AG04450 (cell line): ENCODE data around the gene SIRPD. TPM values are rescaled to one million over a fixed set of nuclear protein-coding genes. Genes with fewer than 3 reads are reported as not detected.

Experiments
- CTCF ChIA-PET: fragments of 300-600, 350-600 bp; formaldehyde crosslinking; extraction: SDS; loops from one replicate; lab custom pipeline; 2022; ENCODE audit warnings: antibody characterized with exemption, inconsistent platforms; lab: Charles Lee
- POLR2A ChIA-PET: fragments of 350-600 bp; formaldehyde crosslinking; extraction: SDS; loops from one replicate; lab custom pipeline; 2021; ENCODE audit warnings: antibody characterized with exemption, inconsistent platforms; lab: Yijun Ruan, JAX
- DNase-seq: peaks from one replicate; pipeline ENCODE4 v3.0.0-alpha.2; 2011; ENCODE audit warnings: low read depth, low spot score
- H3K27ac ChIP-seq: one replicate; pipeline ENCODE4 v1.5.1; 2012; ENCODE audit warnings: low read depth, low read length, control low read depth
- H3K27me3 ChIP-seq: one replicate; pipeline ENCODE4 v1.6.0; 2012; ENCODE audit warnings: low read length; ENCODE audit not compliant: control insufficient read depth, insufficient read depth
- H3K4me3 ChIP-seq: 2 replicates; pipeline ENCODE4 v1.5.1; 2011; ENCODE audit warnings: mild to moderate bottlenecking, low read depth, low read length, control low read depth
- H3K9me3 ChIP-seq: 2 replicates; pipeline ENCODE4 v1.5.1; 2012; ENCODE audit warnings: low read length; ENCODE audit not compliant: control insufficient read depth, insufficient read depth
- polyA plus RNA-seq: library from polyadenylated mRNA; depleted of rRNA; stranded (reverse); fragments of >200 nt; gene quantifications from 2 replicates; pipeline ENCODE4 v1.2.3, GENCODE V29; 2011
- TF ChIP-seq, protein P1 (sequence below): IDR thresholded peaks from 2 replicates; pipeline ENCODE4 v1.5.1; 2011; ENCODE audit warnings: low read depth, low read length, control low read depth, inconsistent platforms

Gene SIRPD
- polyA plus RNA-seq, 1 experiment, result not detected

DNA sequence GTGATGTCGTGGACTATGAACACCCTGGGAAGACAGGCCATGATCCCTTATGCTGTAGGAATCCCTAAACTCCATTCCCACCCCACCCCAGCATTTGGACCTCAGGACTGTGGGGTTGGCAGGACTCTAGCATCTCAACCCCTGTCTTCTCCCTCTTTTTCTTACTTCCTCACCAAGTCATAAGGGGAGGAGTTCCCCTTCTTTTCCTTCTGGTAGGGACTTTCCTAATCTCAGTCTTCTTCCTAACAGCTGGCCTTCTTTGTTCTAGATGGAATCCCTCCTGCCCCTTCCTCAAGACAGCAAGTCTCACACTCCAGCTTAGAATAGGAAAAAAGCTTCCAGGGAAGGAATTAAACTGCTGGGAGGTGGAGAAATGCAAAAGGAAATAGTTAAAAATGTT is 64.0 kb downstream of the SIRPD start:
- Histone ChIP-seq H3K27ac (no peak overlapping the region), H3K4me3 (no peak overlapping the region), H3K9me3 (no peaks in the 10 kb centered on the region), H3K27me3 (peaks cover 21% of the 10 kb centered on the region)
- no peak for DNase-seq
- ChIA-PET POLR2A (no interaction called here), CTCF (interaction anchor here (2.8 kb wide), 1 partner anchor 10 kb away, joined by 23 read pairs; no protein-coding TSS in a partner anchor)
- TF ChIP-seq, protein P1, sequence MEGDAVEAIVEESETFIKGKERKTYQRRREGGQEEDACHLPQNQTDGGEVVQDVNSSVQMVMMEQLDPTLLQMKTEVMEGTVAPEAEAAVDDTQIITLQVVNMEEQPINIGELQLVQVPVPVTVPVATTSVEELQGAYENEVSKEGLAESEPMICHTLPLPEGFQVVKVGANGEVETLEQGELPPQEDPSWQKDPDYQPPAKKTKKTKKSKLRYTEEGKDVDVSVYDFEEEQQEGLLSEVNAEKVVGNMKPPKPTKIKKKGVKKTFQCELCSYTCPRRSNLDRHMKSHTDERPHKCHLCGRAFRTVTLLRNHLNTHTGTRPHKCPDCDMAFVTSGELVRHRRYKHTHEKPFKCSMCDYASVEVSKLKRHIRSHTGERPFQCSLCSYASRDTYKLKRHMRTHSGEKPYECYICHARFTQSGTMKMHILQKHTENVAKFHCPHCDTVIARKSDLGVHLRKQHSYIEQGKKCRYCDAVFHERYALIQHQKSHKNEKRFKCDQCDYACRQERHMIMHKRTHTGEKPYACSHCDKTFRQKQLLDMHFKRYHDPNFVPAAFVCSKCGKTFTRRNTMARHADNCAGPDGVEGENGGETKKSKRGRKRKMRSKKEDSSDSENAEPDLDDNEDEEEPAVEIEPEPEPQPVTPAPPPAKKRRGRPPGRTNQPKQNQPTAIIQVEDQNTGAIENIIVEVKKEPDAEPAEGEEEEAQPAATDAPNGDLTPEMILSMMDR, result no peak

DNA sequence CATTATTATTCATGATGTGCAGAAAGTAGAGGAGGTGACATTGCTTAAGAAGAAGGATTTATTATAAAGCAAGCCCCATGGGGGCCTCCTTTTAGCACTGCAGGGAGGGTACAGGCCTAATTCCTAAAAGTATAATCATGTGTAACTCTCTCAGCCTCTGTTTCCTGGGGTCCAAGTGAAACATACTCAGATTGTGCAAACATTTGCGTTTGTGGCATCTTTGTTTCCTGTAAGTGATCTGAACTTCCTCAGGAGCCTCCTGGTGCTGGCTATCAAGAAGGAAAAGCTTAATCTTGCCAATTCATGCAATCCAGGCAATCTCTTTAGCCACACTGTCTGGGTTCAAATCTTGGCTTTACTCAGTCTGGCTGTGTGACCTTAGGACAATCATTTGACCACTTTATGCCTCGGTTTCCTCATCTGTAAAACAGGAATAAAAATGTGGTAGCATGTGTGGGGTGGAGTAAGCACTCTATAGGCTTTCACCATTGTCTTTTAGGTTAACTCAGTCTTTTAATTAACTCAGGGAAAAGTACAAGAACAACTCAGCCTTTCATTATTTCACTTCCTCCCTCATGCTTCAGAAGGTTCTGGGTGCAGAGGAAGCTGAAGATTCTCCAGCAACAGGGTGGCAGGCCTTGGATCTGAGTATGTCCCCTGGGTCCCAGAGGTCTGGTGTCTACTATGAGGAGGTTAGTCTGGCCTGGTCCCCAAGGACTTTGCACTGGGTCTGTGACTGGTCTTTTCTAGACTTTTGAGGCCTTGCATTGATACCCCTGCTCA is 65.5 kb downstream of the SIRPD start:
- ChIA-PET POLR2A (no interaction called here), CTCF (interaction anchor here (2.8 kb wide), 1 partner anchor 12 kb away, joined by 23 read pairs; no protein-coding TSS in a partner anchor)
- Histone ChIP-seq H3K27ac (no peak overlapping the region), H3K9me3 (no peaks in the 10 kb centered on the region), H3K27me3 (peaks cover 24% of the 10 kb centered on the region), H3K4me3 (no peak overlapping the region)
- DNase-seq, result no peak
- TF ChIP-seq, protein P1, result no peak

DNA sequence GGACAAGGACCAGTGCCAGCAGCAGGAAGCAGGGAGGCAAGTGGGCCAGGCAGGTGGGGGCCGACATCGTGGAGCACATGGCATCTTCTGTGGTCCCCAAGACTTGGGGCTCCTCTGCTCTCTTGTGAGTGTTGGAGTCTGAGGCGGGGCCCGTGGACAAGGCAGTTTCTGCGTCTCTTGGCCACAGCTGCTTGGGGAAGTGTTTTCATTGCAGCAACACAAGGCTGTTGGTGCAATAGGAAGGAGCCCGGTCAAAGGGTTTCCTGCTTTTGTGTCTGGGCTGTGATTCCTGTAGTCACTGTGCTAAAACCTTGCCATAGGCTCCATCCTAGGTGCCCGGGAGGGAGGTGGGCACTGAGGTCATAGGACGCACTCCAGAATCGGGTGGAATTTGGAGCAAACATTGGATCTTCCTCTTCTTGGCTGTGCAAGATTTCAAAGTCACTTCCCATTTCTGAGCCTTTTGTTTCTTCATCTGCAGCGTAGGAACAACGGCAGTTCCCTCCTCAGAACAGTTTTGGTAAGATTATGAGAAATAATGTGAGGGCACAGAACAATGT is 66.1 kb downstream of the SIRPD start, which contains the start of gene SIRPB2:
TSS of gene SIRPB2 (minus strand) at position 140 of the 560 bp plus-strand sequence. CDS start at position 79, 61 bp downstream.
- ChIA-PET CTCF (interaction anchor here (2.8 to 3.0 kb wide), 2 partner anchors 12 kb away, joined by 21 to 23 read pairs; no protein-coding TSS in a partner anchor), POLR2A (no interaction called here)
- no peak within 1 kb of the TSS for H3K27ac ChIP-seq
- no peaks in the 10 kb centered on the region for H3K9me3 ChIP-seq
- peaks cover 24% of the 10 kb centered on the region for H3K27me3 ChIP-seq
- no peak for DNase-seq
- TF ChIP-seq, protein P1, result no peak
- H3K4me3 ChIP-seq, result no peak within 1 kb of the TSS

DNA sequence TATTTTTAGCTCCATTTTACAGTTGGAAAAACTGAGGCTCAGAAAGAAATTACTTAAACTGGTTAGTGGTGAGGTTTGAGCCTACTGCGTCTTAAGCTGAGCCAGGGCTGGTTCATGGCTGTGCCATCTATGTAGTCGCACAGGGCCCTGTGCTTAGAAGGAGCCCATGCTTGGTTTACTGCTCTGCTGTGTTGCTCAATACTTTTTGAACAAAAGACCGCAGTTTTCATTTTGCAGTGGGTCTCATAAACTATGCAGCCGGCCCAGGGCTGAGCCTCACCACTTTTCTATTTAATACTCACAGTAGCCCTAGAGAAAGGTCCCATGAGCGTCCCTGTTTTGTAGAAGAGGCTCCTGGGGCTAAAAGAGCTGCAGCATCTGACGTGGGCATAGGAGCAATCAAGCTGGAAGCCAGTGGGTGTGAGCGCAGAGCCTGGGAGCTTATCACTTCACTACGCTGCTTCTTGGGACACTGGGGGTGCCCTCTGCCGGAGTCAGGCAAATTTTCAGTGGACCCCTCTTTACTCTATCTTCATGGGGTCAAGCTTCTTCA is 66.8 kb downstream of the SIRPD start:
- no peak overlapping the region for H3K4me3 ChIP-seq
- TF ChIP-seq, protein P1, result no peak
- CTCF ChIA-PET, result interaction anchor here (3.0 kb wide), 1 partner anchor 13 kb away, joined by 21 read pairs; no protein-coding TSS in a partner anchor

More for the DNA sequence above, 66.8 kb downstream of the SIRPD start:
- no peaks in the 10 kb centered on the region for H3K9me3 ChIP-seq
- no peak overlapping the region for H3K27ac ChIP-seq
- DNase-seq, result no peak
- POLR2A ChIA-PET, result interaction anchor here (0.5 kb wide), 1 partner anchor 1024 kb away, joined by 3 read pairs; no protein-coding TSS in a partner anchor
- peaks cover 24% of the 10 kb centered on the region for H3K27me3 ChIP-seq
